Measurements from ENCODE around the gene RTRAF.

- TF ChIP-seq CTCF (IDR thresholded peaks at IDR 0.05) (no peak), REST (IDR thresholded peaks at IDR 0.05; ENCODE audit: insufficient read depth in 1 of 2, low read depth in 2 of 2, low read length in 1 of 2) (no peak), POLR2AphosphoS5 (IDR thresholded peaks at IDR 0.05; ENCODE audit: low read depth, low read length) (no peak), SIN3A (IDR thresholded peaks at IDR 0.05; ENCODE audit: borderline replicate concordance, insufficient read depth, low read depth, low read length) (no peak)
Measured at GRCh38 chr14:52033101-52033642, 43.8 kb downstream of the RTRAF start.
